HepG2 (cell line): ENCODE measurements around the gene KXD1. TPM values are rescaled to one million over a fixed set of nuclear protein-coding genes. Genes with fewer than 3 reads are reported as not detected.

Source experiments
- ARNT ChIP-seq: fragments of 450-650 bp; IDR thresholded peaks from 2 replicates; pipeline ENCODE4 v1.6.1; 2017
- ERF ChIP-seq: IDR thresholded peaks from 2 replicates; pipeline ENCODE4 v1.6.1; 2018; ENCODE audit warnings: missing biosample characterization, missing genetic modification reagents
- GATAD2A ChIP-seq: IDR thresholded peaks from 2 replicates; pipeline ENCODE4 v1.6.1; 2016
- GMEB2 ChIP-seq: IDR thresholded peaks from 2 replicates; pipeline ENCODE4 v1.6.1; 2016; ENCODE audit warnings: missing biosample characterization, missing genetic modification reagents, low read depth
- HNF1A ChIP-seq, 2 experiments: sonication (generic) in 1 of 2; formaldehyde crosslinking in 1 of 2; IDR thresholded peaks; 2 replicates each; pipeline versions ENCODE4 v1.4.0 to v1.6.1; 2016 to 2020; ENCODE audit warnings: borderline replicate concordance in 1 of 2, low read depth in 1 of 2, mild to moderate bottlenecking in 1 of 2, missing genetic modification reagents in 1 of 2
- HOMEZ ChIP-seq: IDR thresholded peaks from 2 replicates; pipeline ENCODE4 v1.6.1; 2016; ENCODE audit warnings: low read depth
- LCORL ChIP-seq, 2 experiments: fragments of 450-650 bp in 1 of 2; sonication (generic) in 1 of 2; formaldehyde crosslinking in 1 of 2; IDR thresholded peaks; 2 replicates each; pipeline versions ENCODE4 v1.5.0 to v1.6.1; 2017 to 2020; ENCODE audit warnings: antibody characterized with exemption in 1 of 2, missing genetic modification reagents in 1 of 2
- LRRFIP1 ChIP-seq: sonication (generic); formaldehyde crosslinking; conservative IDR thresholded peaks from 2 replicates; pipeline ENCODE4 v1.4.0; 2020; ENCODE audit warnings: missing genetic modification reagents
- NKX3-1 ChIP-seq: sonication (generic); formaldehyde crosslinking; IDR thresholded peaks from 2 replicates; pipeline ENCODE4 v1.5.0; 2020; ENCODE audit warnings: missing genetic modification reagents
- TFDP2 ChIP-seq: sonication (generic); formaldehyde crosslinking; IDR thresholded peaks from 2 replicates; pipeline ENCODE4 v1.4.0; 2020; ENCODE audit warnings: missing genetic modification reagents
- TOPORS ChIP-seq: sonication (generic); formaldehyde crosslinking; IDR thresholded peaks from 2 replicates; pipeline ENCODE4 v1.8.0; 2023; ENCODE audit warnings: mild to moderate bottlenecking, missing genetic modification reagents
- ZBTB38 ChIP-seq: sonication (generic); formaldehyde crosslinking; IDR thresholded peaks from 2 replicates; pipeline ENCODE4 v1.5.1; 2020; ENCODE audit warnings: mild to moderate bottlenecking, missing genetic modification reagents
- ZBTB7B ChIP-seq: sonication (generic); formaldehyde crosslinking; IDR thresholded peaks from 2 replicates; pipeline ENCODE4 v1.4.0; 2020; ENCODE audit warnings: missing genetic modification reagents
- ZIK1 ChIP-seq: sonication (generic); formaldehyde crosslinking; IDR thresholded peaks from 2 replicates; pipeline ENCODE4 v1.5.0; 2020; ENCODE audit warnings: mild to moderate bottlenecking, low read depth, missing genetic modification reagents, borderline replicate concordance
- ZNF543 ChIP-seq: sonication (generic); formaldehyde crosslinking; IDR thresholded peaks from 2 replicates; pipeline ENCODE4 v1.4.0; 2020; ENCODE audit warnings: mild to moderate bottlenecking, missing genetic modification reagents
- ZNF570 ChIP-seq: sonication (generic); formaldehyde crosslinking; IDR thresholded peaks from 2 replicates; pipeline ENCODE4 v1.4.0; 2020; ENCODE audit warnings: mild to moderate bottlenecking, missing genetic modification reagents, borderline replicate concordance
- ZNF7 ChIP-seq: IDR thresholded peaks from 2 replicates; pipeline ENCODE4 v1.6.1; 2016; ENCODE audit warnings: missing biosample characterization, missing genetic modification reagents
- polyA plus RNA-seq, 8 experiments: library from polyadenylated mRNA; depleted of rRNA in 3 of 8; stranded (reverse) in 7 of 8; unstranded in 1 of 8; fragments of >200 nt; fragmentation: Illumina TruSeq in 4 of 8; extraction: Trizol in 4 of 8; gene quantifications; 2 replicates each; pipeline versions ENCODE4 v1.2.1 to v1.2.3, GENCODE V29; 2011 to 2016; ENCODE audit warnings: low read depth in 4 of 8, missing spikeins in 1 of 8, mixed read lengths in 1 of 8; ENCODE audit not compliant: insufficient read depth in 1 of 8
- total RNA-seq, 5 experiments: library from RNA; depleted of rRNA; stranded (reverse); fragments of >200 nt; fragmentation: Illumina TruSeq; extraction: Trizol; gene quantifications; 2 replicates each; pipeline ENCODE4 v1.2.3, GENCODE V29; 2016; ENCODE audit warnings: low read depth in 1 of 5

Gene KXD1
- total and polyA plus RNA-seq, 2 of the 13 experiments (the other 11 are each of a cell fraction or from before 2014, with no cell fraction given), result 44.6 to 143 TPM

- TF ChIP-seq GMEB2 (CRISPR knock-in tag) (peak; percentile 18; the same call in 1 of the 2 replicates), TFDP2 (CRISPR knock-in tag) (peak; percentile 46), LCORL (IDR thresholded peaks at IDR 0.05) (no peak), LCORL (CRISPR knock-in tag; IDR thresholded peaks at IDR 0.05) (peak; percentile 37), ZIK1 (CRISPR knock-in tag) (peak; percentile 63; the same call in 1 of the 2 replicates), LRRFIP1 (CRISPR knock-in tag) (no peak), ZNF570 (CRISPR knock-in tag) (no peak), ZBTB7B (CRISPR knock-in tag) (peak; percentile 99), ERF (CRISPR knock-in tag) (peak; percentile 89), HNF1A (IDR thresholded peaks at IDR 0.05; ENCODE audit: low read depth) (no peak), HNF1A (CRISPR knock-in tag; IDR thresholded peaks at IDR 0.05; ENCODE audit: borderline replicate concordance) (peak; percentile 84), HOMEZ (CRISPR knock-in tag) (peak; percentile 34; the same call in 1 of the 2 replicates), NKX3-1 (CRISPR knock-in tag) (peak; percentile 53; the same call in 1 of the 2 replicates), ARNT (no peak), ZBTB38 (CRISPR knock-in tag) (no peak; the same call in 1 of the 2 replicates), ZNF7 (no peak), ZNF543 (peak; percentile 64), TOPORS (CRISPR knock-in tag) (peak; percentile 40; the same call in 1 of the 2 replicates), GATAD2A (CRISPR knock-in tag) (peak; percentile 67; the same call in 1 of the 2 replicates)
Measured at GRCh38 chr19:18588611-18589379, 31.1 kb downstream of the KXD1 start, which contains the start of gene REX1BD (continued).
